ENCODE data around the gene GALR2.
A peak's percentile ranks its signal among the peaks of the same experiment; 100 is the strongest.

- TF ChIP-seq POLR2A (IDR thresholded peaks at IDR 0.05; ENCODE audit: low read depth, low read length): no peak
- TF ChIP-seq POLR2AphosphoS5 (IDR thresholded peaks at IDR 0.05; ENCODE audit: low read depth, low read length): no peak
- peak; percentile 83 for TF ChIP-seq SPI1 (IDR thresholded peaks at IDR 0.05; ENCODE audit: low read depth, low read length)
Measured at GRCh38 chr17:76063875-76064546, 10.6 kb upstream of the GALR2 start.

Measured in GM12891 (cell line).